Measurements from ENCODE around the gene UBQLN1. TPM values are rescaled to one million over a fixed set of nuclear protein-coding genes. Genes with fewer than 3 reads are reported as not detected.

UBQLN1 gene
- polyA plus RNA-seq, 1 donor from 2014 or later, result 133 TPM

- Histone ChIP-seq H3F3A (ENCODE audit: insufficient read depth, low read length, poor library complexity, severe bottlenecking) (no peaks in the 10 kb centered on the region), H2AFZ (ENCODE audit: low read depth, low read length) (no peak overlapping the region), H3K4me3 (ENCODE audit: low read length) (no peak overlapping the region), H3K27ac (ENCODE audit: low read length) (no peak overlapping the region), H3K36me3 (ENCODE audit: insufficient read depth, low read length) (peaks cover 3% of the 10 kb centered on the region), H3K9ac (ENCODE audit: low read length) (no peak overlapping the region), H3K4me2 (ENCODE audit: low read length) (no peak overlapping the region), H3K9me3 (ENCODE audit: low read length) (no peaks in the 10 kb centered on the region), H3K27me3 (ENCODE audit: insufficient read depth, low read depth, low read length) (no peaks in the 10 kb centered on the region), H4K20me1 (ENCODE audit: insufficient read depth) (no peaks in the 10 kb centered on the region), H3K79me2 (replicated peaks; ENCODE audit: insufficient read depth, low read length) (no peaks in the 10 kb centered on the region), H3K9me2 (ENCODE audit: insufficient read depth, low read length) (no peaks in the 10 kb centered on the region)
- TF ChIP-seq MXI1 (conservative IDR thresholded peaks at IDR 0.05; ENCODE audit: poor library complexity, severe bottlenecking), result no peak
- TF ChIP-seq CTCF (IDR thresholded peaks at IDR 0.05; ENCODE audit: poor library complexity, severe bottlenecking), result no peak
- no peak for TF ChIP-seq EZH2 (IDR thresholded peaks at IDR 0.05; ENCODE audit: borderline replicate concordance, insufficient read depth, low read length, poor library complexity, severe bottlenecking)
- TF ChIP-seq SMC3 (conservative IDR thresholded peaks at IDR 0.05; ENCODE audit: poor library complexity), result no peak
- TF ChIP-seq POLR2AphosphoS5 (IDR thresholded peaks at IDR 0.05), result no peak
These were observed 74.1 kb downstream of the UBQLN1 start for GRCh38 chr9:83633676-83634075.

- no peaks in the 10 kb centered on the region for H3F3A ChIP-seq (ENCODE audit: insufficient read depth, low read length, poor library complexity, severe bottlenecking)
- no peaks in the 10 kb centered on the region for H3K9me2 ChIP-seq (ENCODE audit: insufficient read depth, low read length)
- no peaks in the 10 kb centered on the region for H4K20me1 ChIP-seq (ENCODE audit: insufficient read depth)
- H3K9ac ChIP-seq (ENCODE audit: low read length), result no peak overlapping the region
- TF ChIP-seq EZH2 (IDR thresholded peaks at IDR 0.05; ENCODE audit: borderline replicate concordance, insufficient read depth, low read length, poor library complexity, severe bottlenecking), result no peak
- TF ChIP-seq RAD21 (conservative IDR thresholded peaks at IDR 0.05), result no peak
- TF ChIP-seq EP300 (conservative IDR thresholded peaks at IDR 0.05; ENCODE audit: poor library complexity, severe bottlenecking), result no peak
- no peak for TF ChIP-seq TAF1 (IDR thresholded peaks at IDR 0.05; ENCODE audit: low read depth)
- no peak for TF ChIP-seq POLR2AphosphoS5 (IDR thresholded peaks at IDR 0.05)
- no peak for TF ChIP-seq REST (IDR thresholded peaks at IDR 0.05; ENCODE audit: borderline replicate concordance)
- no peak for TF ChIP-seq SMC3 (conservative IDR thresholded peaks at IDR 0.05; ENCODE audit: poor library complexity)
- TF ChIP-seq MXI1 (conservative IDR thresholded peaks at IDR 0.05; ENCODE audit: poor library complexity, severe bottlenecking), result no peak
- no peak overlapping the region for H3K4me3 ChIP-seq (ENCODE audit: low read length)
- H3K4me2 ChIP-seq (ENCODE audit: low read length), result no peak overlapping the region
- no peak overlapping the region for H3K27ac ChIP-seq (ENCODE audit: low read length)
- H3K79me2 ChIP-seq (replicated peaks; ENCODE audit: insufficient read depth, low read length), result no peaks in the 10 kb centered on the region
- H3K9me3 ChIP-seq (ENCODE audit: low read length), result no peaks in the 10 kb centered on the region
- peaks cover 3% of the 10 kb centered on the region for H3K36me3 ChIP-seq (ENCODE audit: insufficient read depth, low read length)
- no peaks in the 10 kb centered on the region for H3K27me3 ChIP-seq (ENCODE audit: insufficient read depth, low read depth, low read length)
- H2AFZ ChIP-seq (ENCODE audit: low read depth, low read length), result no peak overlapping the region
These were observed 74.5 kb downstream of the UBQLN1 start for GRCh38 chr9:83633255-83633654.
